NCI-H1436 treated with DMSO at 0.1 percent for 48 hours (cell line): ENCODE measurements around the gene NUDT5.

Experiments used
- DNase-seq: peaks from one replicate; lab custom pipeline; 2025; lab: John Stamatoyannopoulos, UW

The NUDT5 gene

GRCh38 chr10:12162927-12163326 lies 32.8 kb downstream of the NUDT5 start:
- no peak for DNase-seq

- no peak for DNase-seq
These were observed 35.0 kb downstream of the NUDT5 start for GRCh38 chr10:12160664-12161063.

GRCh38 chr10:12158111-12158510 lies 37.6 kb downstream of the NUDT5 start:
- DNase-seq, result no peak

- no peak for DNase-seq
These were observed 39.1 kb downstream of the NUDT5 start for GRCh38 chr10:12156367-12157123.

- DNase-seq, result no peak
These were observed 41.2 kb downstream of the NUDT5 start for GRCh38 chr10:12154516-12154915.

GRCh38 chr10:12150163-12150562 lies 45.5 kb downstream of the NUDT5 start:
- DNase-seq, result no peak

- DNase-seq, result no peak
These were observed 51.2 kb downstream of the NUDT5 start for GRCh38 chr10:12144538-12144937.

GRCh38 chr10:12140038-12140437 lies 55.7 kb downstream of the NUDT5 start:
- DNase-seq, result no peak

- no peak for DNase-seq
These were observed 60.1 kb downstream of the NUDT5 start for GRCh38 chr10:12135631-12136030.

GRCh38 chr10:12130237-12130872 lies 65.3 kb downstream of the NUDT5 start:
- DNase-seq, result no peak

- DNase-seq, result peak; percentile 45
These were observed 66.2 kb downstream of the NUDT5 start, which contains the start of gene SEC61A2 for GRCh38 chr10:12129222-12130111. SEC61A2 (plus strand) TSS chr10:12129677; CDS start chr10:12129788, 111 bp downstream.

- no peak for DNase-seq
These were observed 74.0 kb downstream of the NUDT5 start for GRCh38 chr10:12121673-12122072.
